Stimulated activated CD8-positive, alpha-beta memory T cell treated with anti-CD3 and anti-CD28 coated beads, Interleukin-7, amount 100 ng/mL, for 24 hours (primary cell): ENCODE data around the gene EIF2D.
A peak's percentile ranks its signal among the peaks of the same experiment; 100 is the strongest.
"Not testable (repeated sequence)": the region's sequence is repeated elsewhere in the genome, so short reads cannot be mapped to it uniquely, and the experiment has no call there.

Experiments used
- DNase-seq: peaks from one replicate; pipeline ENCODE4 v3.0.0-alpha.2; 2020; ENCODE audit warnings: low read depth

EIF2D gene, protein sequence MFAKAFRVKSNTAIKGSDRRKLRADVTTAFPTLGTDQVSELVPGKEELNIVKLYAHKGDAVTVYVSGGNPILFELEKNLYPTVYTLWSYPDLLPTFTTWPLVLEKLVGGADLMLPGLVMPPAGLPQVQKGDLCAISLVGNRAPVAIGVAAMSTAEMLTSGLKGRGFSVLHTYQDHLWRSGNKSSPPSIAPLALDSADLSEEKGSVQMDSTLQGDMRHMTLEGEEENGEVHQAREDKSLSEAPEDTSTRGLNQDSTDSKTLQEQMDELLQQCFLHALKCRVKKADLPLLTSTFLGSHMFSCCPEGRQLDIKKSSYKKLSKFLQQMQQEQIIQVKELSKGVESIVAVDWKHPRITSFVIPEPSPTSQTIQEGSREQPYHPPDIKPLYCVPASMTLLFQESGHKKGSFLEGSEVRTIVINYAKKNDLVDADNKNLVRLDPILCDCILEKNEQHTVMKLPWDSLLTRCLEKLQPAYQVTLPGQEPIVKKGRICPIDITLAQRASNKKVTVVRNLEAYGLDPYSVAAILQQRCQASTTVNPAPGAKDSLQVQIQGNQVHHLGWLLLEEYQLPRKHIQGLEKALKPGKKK

DNA sequence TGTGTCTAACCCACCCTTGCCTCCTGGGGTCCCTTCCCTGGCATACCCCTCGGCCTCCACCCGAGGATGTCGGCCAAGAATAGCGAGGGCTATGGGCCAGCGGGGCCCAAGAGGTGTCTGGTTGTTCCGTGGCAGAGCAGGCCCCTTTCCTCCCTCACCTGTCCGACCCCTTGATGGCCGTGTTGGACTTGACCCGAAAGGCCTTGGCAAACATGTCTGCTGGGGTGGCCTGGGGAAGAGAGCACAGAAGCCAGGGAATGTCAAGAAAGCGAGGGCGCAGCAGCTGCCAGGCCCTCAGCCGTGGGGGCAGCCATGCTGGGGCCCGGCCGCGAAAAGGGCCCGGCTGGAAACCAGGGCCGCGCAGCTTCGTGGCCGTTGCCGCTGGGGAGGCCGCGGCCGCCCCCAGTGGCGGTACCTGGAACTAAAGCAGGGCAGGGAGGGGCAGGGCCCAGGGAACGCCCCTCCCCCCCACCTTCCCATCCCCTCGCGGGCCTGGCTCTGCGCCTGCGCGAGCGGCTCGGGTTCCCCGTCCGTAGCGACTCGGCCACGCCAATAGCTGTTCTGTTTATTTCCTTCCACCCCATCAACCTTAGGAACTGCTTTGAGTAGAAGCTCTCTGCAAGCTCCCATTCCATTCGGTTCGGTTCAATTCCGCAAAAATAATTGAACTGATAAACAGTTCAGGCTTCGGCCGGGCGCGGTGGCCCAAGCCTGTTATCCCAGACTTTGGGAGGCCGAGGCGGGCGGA, at the start of gene EIF2D:
Gene EIF2D, minus strand, starts transcription at position 337 of the 748 bp plus-strand sequence. Its CDS starts 123 bp downstream, at position 214.
- DNase-seq, result peak; percentile 86

DNA sequence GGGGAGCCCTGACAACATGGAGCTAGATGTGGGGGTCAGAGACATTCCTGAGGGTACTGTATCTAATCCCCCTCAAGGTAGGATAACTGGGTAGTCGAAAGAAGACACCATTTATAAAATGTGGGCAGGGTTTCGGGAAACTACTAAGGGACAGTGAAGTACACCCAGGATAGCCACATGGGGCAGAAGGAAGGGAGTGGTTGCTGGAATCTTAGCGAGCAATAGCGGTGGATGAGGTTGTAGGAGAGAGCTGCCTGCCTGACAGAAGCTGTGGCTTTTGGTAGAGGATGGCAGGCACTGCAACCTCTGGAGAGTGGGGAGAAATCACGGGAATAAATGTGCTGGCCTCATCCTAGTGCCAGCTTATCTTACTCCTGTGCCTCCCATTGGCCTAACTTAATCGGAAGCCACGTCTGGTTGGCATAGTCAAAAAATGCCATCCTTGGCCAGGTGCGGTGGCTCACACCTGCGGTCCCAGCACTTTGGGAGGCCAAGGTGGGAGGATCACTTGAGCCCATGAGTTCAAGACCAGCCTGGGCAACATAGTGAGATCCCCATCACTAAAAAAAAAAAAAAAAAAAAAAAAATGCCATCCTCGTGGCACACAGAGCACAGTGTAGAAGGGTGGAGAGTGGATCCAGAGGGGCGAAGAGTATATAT, 49.0 kb upstream of the EIF2D start:
- DNase-seq, result no peak

DNA sequence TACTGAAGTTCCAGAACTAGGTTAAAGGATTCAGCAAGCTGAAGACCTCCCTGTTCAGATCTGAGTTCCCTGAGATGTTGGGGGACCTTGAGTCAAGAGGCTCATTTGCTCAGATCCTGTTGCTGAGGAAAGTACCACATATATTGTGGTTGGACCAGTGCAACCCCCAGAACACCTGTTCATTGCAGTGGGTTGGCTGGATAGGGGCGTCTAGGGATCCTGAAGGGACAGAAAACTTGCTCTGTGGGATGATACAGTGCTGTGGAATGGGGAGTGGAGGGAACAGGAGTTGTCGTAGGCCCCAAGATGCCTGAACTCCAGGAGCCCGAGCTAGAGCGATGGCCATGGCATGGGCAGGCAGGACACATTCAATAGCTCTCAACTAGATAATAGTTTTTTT, 47.9 kb upstream of the EIF2D start:
- no peak for DNase-seq

DNA sequence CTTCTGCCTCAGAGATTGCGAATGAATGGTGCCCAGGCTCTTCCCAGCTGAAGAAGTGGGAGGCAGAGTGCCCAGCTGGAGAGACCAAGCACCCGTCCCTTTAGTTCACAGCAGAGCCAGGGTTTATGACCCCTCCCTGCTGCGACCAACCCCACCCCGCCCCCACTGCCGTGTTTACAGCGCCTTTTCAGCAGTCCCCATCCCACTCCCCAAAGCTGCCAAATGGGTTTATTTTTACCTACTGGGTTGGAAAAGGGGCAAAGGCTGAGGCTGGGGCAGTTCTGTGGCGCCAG, 46.7 kb upstream of the EIF2D start:
- no peak for DNase-seq

DNA sequence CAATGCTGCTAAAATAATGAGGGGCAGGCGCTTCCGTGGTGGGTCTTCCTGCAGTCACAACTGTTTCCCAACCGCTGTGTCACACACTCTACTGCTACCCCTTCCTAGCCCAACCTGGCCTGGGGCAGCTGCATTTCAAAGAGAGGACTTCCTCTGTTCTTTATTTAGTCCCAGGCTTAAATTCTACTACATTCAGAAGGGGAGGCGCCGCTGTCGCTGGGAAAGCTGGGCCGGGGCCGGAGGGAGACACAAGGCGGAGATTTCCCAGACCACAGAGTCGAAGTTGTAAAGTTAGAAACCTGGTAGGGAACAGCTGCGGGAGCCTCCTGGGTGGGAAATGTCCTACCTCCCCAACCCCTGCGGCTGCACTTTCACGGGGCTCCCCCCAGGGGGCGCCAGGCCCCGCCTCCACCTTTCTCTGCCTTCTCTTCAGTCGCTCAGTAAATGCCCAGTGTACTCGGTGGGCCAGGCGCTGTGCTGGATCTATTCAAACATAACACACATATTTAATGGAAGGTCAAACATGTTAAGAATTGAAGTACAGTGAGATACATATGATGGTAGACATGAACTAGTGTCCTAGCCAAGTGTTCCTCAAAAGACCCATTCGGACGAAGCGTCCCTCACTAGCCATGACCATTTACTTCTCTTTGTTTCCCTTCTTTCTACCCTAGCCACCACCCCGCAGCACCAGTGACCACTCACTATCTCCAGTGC, 46.2 kb upstream of the EIF2D start:
- peak; percentile 34 for DNase-seq

DNA sequence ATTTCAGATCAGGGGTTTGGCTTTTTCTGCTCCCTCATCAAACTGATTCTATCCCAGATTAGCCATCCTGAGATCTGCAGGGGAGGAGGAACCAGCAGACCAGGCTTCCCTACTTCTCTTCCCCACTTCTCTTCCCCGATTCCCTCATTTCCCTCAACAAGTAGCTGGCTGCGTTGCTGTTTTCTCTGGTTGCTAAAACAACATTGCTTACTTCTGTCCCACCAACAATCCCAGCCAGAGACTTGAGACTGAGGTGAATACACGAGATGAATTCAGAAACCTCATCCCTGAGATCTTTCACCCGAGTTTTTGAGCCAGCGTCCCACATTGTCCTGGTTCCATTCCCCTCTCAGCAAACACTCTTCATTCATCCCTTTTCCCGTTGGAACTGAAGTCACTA, 45.5 kb upstream of the EIF2D start:
- no peak for DNase-seq

DNA sequence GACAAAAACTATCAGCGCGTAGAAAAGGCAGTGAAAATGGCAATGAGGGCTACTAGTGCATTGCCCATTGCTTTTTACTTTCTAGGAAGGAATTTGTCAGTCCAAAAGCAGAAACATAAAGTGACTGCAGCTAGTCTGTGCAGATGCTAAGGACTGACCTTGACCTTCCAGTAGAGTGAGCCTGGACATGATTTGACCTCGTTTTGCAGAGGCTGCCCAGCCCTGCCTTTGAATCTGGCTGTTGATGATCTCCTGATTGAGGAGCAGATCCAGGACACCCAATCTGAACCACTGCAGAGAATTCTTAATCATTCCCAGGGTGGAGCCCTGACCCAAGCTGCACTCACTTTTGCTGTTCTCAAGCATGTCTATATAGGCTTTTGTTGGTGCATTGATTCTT, 44.7 kb upstream of the EIF2D start:
- DNase-seq, result no peak

DNA sequence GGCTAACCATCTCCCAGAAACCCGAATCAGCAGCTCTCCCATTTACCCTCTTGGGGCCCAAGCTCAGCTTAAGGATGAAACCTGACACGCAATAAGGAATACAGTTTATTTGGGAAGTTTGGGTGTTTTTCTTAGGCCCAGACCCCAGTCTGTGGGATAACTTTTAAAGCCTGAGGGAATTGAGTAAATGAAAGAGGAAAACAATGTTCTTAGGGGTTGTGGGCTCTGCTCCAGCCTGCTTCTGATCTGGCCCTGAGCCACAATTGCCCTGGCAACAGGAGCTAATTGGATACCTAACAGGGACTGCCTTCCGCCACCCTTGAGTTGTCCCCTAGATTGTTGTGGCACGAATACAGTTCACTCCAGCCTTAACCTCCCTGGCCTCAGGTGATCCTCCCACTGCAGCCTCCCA, 43.2 kb upstream of the EIF2D start:
- DNase-seq, result no peak

DNA sequence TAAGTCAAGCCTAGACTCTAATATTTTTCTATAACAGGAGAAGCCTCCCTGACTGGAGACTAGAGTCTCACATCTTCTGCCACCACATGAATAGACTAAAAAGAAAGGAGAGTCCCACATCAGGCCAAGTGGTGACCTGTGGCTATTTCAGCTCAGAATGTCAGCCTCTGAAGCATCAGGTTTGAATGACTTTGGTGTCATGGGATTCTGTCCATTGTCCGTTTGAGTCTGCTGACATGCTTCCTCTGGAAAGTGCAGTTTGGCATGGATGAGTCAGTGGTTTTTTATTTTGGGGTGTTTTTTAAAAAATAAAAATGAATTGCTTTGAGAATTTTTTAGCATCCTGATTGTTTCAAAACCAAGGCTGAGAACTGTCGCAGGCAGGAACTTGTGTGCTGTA, 42.6 kb upstream of the EIF2D start:
- DNase-seq, result no peak

DNA sequence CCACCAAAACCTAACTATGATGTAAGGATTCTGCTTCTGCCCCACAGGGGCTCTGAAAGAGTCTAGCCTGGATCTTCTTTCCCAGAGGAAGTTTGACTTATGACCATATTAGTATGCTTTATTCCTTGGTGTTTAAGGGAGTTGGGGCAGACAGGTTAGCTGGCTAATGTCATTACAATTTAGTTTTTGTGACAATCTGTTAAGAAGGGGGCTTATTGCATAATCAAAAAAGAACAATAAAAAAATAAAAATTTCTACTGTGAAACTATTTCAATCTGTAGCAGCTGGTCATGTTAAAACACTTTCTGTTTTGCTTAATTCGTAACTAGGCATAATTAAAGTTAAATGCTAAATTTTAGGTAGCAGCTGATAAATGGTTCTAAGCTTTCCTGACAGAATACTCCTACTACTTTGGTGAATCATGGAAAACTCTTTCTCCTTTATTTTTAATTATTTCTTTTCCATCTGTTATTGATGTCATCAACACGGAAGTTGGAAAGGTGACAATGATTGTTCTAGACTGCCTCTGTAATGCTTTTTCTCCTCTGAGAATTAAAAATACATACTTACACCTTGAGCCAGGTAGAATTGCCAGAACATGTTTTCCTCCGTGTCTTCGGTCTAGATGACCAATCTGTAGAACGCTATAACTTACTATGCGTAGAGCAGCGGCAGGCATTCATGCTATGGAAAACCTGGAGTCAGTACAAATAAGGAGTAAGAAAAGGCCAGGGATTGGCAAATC, 41.6 kb upstream of the EIF2D start:
- DNase-seq, result no peak

DNA sequence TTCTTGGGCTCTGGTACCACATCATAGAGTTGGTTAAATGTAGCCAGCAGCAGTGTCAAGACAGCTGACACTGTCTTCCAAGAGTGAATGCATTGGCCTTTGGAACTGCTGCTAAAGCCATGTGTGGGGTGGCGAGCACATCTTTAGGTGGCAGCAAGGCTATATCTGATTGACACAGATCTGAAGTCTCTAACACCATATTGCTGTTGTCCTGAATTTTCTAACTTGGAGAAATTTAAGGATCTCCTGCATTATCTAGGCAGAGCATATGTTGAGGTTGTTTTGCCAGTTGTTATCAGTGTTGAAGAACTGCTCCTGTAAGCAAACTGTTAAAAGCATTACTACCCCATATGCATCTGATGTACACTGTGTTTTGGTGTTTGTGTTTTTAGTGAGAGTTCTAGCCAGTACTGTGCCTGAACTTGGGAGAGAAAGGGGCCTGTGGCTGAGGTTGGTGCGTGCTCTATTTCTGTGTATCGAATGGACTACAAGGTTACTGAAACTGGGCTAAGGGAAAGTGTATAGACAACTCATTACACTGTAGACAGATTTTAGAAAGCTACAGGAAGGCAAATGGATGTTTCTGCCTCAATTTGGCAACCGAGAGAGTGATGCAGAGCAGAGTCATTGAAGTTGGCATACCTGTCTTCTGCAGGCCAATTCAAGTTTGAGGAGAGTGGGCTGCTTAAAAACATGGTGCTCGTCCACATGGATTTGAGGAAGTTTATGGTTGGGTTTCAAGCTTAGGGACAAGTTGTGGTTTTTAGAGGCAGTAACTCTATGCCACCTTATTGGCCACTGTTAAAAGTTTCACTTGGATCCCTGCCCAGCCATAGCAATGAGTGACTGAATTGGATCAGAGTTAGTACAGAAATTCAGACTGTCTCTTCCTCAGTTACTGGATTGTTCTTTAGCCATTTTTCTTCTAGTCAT, 40.0 kb upstream of the EIF2D start:
- DNase-seq, result no peak

DNA sequence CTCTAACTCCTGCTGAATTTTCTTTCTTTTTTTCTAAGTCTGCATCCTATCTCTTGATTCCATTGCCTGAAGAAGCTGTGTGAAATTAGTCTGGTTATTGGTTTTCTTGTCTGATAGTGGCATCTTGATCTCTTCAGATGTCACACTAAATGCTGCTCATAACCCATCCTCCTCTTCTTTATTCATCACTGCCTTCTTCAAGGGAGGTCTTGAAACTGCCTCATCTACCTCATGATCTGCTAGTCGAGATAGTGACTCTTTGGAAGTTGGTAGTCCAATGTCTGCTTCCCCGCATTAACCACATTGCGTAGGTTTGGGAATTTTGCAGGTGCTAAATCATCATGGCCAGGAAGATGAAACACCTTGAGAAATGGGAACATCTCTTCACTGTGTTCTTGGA, 38.7 kb upstream of the EIF2D start:
- no peak for DNase-seq

DNA sequence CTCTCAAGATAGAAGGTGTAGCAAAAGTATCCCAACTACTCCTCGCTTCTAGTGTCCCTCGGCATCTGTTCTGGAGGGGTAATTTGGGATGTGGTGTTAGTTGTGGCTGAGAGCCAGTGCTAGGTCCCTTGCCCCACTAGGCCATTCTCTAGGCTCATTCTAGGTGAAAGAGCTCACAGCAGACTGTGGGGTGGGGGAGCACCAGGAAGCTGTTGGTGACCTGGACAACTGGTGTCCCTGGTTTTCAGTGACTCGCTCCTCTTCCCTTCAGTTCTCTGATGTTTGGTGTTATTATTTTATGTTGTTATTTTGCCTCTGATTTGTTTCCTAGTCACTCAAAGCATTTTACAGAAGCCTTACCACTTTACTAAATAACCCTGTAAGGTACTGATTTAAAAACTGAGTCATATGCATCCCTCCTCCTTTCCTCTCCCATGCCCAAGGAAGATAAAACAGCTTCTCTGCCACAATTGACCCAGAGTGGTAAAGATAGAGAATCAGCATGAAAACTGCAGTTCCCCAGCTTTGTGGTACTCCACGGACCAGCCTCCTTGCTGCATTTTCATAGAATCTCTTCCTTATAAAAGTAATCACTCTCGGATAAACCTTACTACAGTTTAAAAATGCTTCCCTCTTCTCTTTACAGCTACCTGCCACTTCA, 37.1 kb upstream of the EIF2D start:
- no peak for DNase-seq

DNA sequence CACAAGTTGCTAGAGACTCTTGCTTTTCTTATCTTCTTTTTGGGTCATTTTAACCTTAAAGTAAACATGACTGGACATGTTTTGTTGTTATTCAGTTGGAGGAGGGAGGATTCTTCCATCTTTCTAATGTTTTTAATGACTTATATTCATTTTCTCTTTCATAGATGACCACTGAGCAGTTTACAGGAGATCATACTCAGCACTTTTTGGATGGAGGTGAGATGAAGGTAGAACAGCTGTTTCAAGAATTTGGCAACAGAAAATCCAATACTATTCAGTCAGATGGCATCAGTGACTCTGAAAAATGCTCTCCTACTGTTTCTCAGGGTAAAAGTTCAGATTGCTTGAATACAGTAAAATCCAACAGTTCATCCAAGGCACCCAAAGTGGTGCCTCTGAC, 35.0 kb upstream of the EIF2D start:
- DNase-seq, result no peak

DNA sequence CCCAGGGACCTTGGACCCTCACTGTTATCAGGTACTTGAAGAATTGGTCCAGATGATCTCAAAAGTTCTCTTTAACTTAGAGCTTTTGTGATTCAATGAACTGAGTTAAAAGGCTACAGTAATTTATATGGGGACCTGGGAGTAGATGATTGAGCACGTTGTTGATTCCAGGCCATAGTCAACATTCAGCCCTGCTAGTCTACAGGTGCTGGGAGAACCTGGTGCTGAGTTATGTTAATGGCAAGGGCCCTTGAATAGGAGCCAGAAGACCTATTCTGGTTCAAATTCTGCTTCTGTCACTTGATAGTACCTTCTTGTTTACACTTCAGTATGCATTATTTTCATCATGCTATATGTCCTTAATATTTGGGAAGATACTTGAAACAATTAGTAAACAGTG, 34.2 kb upstream of the EIF2D start:
- no peak for DNase-seq

DNA sequence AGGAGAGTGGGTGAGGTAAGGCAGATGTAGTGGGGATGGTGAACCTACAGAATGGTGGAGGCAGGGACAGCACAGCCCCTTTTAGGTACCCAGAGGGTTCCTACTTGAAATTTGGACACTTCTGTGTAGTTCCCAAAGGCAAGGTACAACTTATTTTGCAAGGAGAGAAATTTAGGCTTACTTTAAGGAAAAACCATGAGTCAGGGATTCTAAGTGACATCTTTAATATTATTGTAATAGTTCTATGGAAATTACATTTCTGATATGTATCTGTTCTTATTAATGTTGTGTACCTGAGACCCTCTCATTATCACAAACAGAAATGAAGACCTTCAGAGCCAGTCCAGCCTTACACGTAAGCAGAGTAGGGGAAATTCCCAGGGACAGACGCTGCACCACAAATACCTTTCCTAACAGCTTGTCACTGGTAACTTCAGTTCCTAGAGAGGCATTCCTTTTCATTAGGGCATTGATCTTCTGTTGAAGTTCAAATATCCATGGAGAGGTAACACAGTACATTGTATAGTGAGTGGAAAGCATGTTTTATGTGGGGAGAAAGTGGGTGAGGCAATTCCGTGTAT, 30.9 kb upstream of the EIF2D start:
- DNase-seq, result no peak

DNA sequence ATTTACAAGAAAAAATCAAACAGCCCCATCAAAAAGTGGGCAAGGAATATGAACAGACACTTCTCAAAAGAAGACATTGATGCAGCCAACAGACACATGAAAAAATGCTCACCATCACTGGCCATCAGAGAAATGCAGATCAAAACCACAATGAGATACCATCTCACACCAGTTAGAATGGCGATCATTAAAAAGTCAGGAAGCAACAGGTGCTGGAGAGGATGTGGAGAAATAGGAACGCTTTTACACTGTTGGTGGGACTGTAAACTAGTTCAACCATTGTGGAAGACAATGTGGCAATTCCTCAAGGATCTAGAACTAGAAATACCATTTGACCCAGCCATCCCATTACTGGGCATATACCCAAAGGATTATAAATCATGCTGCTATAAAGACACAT, 29.8 kb upstream of the EIF2D start:
- DNase-seq, result not testable (repeated sequence)

DNA sequence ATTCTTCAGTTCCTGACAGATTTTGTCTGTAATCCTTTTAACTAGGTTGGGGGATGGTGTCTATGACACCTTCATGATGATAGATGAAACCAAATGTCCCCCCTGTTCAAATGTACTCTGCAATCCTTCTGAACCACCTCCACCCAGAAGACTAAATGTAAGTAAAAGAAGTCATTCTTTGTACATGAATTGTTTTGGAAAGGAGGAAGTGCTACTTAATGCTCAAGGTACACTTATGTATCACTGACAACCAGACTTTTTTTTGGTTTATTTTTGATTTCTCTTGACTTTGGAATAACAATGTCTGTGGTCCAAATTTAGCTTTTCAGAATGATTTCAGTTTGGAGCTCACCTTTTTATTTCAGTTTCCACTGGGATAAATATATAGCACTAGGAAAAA, 25.3 kb upstream of the EIF2D start:
- DNase-seq, result no peak

DNA sequence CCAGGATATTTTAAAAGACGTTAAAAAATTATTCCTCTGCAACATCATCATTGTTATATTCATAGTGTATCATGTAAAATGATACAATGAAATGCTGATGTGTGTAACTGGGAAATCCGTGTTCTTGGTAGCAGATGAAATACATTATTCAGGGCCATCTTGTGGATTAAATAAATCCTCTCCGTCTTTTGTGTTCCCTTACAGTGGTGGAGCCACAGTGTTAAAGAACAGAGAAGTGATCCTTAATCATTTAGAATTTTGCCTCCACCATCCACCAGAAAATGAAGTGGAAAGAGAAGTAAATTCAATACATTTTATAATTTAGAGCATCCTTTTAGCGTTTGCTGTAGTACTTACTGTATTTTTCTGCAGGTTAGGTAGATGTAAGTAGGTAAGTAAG, 24.4 kb upstream of the EIF2D start:
- DNase-seq, result no peak

DNA sequence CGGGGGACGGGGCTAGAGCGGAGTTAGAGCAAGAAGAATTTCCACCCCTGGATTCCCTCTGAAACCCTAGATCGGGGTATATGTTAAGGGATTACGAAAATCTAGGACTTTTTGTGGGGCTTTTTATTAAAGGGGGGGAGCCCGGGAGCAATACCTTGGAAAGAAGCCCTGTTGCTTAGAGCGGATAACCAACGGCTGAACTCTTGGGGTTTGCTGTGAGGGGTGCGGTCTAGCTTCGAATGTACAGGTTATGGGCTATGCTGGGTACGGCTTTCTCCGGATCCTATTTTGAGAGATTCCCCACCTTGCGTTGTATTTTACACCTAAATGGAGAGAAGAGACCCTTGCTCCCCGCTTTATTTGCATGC, 23.7 kb upstream of the EIF2D start:
- DNase-seq, result no peak
